Endometrium (tissue), 2 donors: ENCODE results near the gene NRARP.

Experiments used
- FAIRE-seq: peaks from 2 replicates; lab custom pipeline; 2012; peaks lifted over from hg19 to GRCh38; lab: Jason Lieb, UNC
- donor health status: control.
- donor health status: control.

NRARP gene

GRCh38 chr9:137321726-137322361 lies 19.8 kb upstream of the NRARP start:
- FAIRE-seq, result no peak

- FAIRE-seq, result no peak
These were observed 18.7 kb upstream of the NRARP start for GRCh38 chr9:137320555-137321384.

DNA sequence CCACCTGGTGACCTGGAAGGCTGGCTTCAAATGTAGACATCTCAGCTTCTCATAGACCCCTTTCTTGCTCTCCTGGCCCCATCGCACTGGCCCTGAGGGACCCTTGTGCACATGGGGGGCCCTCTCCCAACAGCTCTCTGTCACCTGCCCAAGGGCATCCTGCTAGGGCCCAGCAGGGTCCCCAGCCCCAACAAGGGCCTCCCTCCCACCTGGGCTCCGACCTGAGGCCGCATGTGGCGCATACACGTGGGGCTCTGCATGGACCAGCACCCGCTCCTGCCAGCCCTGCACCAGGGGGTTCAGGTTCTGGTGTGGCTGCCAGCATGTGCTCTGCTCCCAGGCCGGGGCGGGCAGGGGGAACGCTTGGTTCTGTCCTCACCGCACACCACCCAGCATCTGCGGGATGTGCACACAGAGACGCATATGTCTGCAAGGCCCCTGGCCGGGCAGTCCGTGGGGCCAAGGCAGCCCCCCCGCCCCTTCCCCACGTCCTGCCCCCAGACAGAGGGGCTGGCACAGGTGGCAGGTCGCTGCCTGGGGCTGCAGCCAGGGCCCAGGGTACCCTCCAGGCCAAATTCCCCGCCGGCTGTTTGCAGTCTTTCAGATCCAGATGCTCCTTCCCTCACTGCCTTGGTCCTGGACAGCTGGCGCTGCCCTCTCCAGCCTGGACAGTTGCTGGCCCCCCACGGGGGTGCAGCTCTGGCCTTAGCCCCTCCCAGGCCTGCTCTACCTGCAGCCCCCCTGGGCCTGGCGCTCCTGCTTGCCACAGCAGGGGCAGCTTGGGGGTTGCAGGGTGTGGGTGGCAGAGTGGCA lies 17.9 kb upstream of the NRARP start:
- no peak for FAIRE-seq

- no peak for FAIRE-seq
These were observed 17.1 kb upstream of the NRARP start for GRCh38 chr9:137319011-137319738.

GRCh38 chr9:137318602-137319001 lies 16.5 kb upstream of the NRARP start:
- FAIRE-seq, result no peak

DNA sequence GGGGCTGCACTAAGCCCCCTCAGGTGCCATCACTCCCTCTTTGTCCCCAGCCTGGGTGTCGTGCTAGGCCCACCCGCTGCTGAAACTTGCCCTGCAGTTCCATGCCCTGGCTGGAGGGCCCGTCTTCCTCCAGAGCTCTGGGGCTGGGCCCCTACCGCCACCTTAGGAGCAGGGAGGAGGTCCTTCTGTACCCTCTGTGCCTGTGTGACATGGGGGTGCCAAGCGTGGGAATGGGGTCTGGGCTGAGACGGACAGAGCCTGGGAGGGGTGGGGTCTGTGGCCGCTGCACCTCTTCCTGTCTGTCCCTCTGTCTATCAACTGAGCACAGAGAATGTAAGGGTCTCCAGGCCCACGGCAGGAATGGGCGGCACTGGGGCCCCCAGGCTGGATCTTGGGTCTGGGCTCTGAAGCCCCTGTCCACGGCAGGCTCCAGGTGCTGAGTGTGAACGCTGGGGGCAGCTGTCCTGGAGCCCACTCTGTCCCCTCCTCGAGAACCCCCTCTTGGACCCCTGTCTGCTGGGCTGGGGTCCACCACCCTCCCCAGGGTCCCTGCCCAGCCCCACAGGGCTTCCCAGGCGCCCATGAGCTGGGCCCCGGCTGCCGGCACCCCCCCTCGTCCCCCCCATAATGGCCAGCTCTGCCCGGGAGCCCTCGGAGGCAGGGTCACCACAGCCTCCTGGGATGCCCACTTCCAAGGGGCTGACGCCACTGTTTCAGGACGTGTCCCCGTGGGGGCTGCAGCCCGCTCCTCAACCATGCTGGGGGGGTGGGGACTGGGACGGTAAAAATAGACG lies 15.8 kb upstream of the NRARP start:
- FAIRE-seq, result no peak

- FAIRE-seq, result no peak
These were observed 15.1 kb upstream of the NRARP start for GRCh38 chr9:137317021-137317717.

- FAIRE-seq, result no peak
These were observed 14.2 kb upstream of the NRARP start for GRCh38 chr9:137316012-137316981.

GRCh38 chr9:137315581-137316011 lies 13.5 kb upstream of the NRARP start:
- FAIRE-seq, result no peak

DNA sequence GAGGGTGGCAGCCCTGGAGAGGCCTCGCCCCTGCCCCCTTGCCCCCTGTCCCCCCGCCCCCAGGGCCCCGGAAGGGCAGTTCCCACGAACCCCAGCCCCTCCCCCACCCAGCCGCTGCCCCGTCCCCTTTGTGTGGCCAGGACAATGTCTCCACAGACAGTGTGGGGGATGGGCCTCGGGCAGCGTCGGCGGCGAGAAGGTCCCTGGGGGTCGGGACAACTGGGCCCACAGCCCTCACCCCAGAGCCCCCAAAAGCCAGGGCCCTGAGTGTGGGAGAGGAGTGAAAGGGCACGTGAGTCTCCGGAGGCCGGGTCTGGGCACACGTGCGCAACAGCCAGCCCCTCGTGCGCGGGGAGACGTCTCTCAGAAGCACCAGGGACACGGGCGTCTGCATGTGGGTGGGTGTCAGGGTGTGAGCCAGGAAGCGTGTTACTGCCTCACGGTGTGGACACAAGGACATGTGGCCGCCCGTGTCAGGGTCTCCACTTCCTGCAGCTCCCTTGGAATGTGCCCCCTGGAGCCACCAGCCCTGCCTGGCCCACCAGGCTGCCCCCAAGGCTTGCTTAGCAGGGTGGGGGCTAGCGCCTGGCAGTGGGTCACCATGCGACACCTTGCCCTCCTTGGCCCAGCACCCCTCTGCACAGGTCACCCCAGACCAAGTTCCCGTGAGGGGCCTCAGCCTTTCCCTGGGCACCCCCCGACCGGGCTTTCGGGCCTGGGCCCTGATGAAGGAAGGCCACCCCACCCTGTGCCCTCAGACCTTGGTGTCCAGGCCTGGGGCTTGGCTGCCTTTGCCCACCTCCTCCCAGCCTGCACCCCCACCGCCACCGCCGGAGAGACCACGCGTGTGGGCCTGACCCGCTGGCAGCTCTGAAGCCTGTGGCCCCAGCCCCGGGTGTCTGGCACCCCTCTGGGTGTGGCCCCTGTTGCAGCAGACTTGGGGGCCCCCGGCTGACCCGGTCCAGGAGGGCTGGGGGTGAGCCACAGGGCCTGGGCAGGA lies 12.8 kb upstream of the NRARP start:
- no peak for FAIRE-seq

DNA sequence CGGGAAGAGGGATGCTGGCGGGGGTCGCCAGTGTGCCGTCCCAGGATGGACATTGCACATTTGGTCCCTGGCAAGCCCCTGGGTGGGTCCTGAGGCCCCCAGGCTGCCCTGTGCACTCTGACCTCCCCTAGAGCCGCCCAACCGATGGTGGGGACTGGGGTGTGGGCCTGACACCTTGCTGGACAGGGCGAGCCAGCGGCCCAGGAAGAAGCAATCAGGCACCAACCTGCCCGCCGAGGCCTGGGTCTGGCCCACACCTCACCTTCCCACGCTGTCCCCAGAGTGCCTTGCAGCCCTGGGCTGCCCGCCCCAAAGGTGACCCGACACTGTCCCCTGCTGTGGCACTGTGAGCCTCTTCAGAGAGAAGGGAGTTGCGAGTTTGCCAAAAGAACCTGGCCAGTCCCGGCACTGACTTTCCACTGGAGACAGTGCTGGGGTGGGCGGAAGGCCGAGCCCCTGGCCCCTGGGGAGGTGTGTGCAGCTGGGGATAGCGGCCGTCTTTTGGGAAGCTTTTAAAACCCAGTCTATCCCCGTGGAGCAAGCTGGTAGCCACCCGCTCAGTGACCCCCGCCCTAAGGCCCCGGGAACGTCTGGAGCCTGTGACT lies 12.0 kb upstream of the NRARP start:
- FAIRE-seq, result no peak

DNA sequence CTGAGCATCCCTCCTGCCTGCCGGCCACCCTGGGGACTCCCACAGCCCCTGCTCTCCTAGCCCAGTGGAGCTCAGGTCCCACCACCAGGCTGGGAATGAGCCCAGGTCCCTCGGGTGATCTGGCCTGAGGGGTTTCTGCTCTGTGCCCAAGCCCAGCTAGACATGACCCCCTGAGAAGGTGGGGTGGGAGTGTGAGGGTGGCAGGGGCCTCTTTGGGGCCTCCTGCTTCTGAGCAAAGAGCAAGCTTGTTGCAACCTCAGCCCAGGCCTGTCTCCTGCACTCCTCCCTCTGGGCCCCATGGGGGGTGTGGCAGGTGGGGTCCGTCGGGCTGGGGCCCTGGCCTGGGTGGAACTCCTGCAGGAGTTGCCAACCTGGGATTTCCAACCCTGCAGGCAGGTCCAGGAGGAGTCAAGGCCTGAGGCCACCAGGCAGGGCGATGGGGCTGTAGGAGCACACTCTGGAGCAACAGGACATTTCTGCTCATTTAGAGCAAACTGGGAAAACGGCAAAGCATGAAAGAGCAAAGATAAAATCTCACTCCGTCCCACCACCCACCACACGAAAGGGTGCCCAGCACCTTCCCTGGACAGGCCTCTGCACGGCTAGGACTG lies 11.4 kb upstream of the NRARP start:
- FAIRE-seq, result no peak

DNA sequence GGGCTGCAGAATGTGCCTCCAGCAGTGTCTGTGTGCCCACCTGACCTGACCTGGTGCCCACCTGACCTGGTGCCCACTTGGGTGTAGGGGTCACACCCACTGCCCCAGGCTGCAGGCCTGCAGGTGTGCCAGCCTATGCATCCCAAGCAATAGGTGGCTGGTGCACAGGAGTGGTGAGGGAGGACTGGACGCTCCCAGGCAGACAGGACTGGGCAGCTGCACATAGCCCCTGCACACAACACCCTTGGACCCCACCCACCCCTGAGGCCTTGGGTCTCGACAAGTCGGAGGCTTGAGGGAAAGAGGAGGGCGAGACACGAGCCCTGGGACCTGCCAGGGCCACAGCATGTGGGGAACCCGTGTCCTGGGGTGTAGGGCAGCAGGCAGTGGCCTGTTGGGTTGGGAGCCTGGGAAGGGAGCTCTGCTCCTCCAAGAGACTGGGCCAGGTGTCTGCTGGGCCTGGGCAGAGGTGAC lies 10.8 kb upstream of the NRARP start:
- FAIRE-seq, result no peak

DNA sequence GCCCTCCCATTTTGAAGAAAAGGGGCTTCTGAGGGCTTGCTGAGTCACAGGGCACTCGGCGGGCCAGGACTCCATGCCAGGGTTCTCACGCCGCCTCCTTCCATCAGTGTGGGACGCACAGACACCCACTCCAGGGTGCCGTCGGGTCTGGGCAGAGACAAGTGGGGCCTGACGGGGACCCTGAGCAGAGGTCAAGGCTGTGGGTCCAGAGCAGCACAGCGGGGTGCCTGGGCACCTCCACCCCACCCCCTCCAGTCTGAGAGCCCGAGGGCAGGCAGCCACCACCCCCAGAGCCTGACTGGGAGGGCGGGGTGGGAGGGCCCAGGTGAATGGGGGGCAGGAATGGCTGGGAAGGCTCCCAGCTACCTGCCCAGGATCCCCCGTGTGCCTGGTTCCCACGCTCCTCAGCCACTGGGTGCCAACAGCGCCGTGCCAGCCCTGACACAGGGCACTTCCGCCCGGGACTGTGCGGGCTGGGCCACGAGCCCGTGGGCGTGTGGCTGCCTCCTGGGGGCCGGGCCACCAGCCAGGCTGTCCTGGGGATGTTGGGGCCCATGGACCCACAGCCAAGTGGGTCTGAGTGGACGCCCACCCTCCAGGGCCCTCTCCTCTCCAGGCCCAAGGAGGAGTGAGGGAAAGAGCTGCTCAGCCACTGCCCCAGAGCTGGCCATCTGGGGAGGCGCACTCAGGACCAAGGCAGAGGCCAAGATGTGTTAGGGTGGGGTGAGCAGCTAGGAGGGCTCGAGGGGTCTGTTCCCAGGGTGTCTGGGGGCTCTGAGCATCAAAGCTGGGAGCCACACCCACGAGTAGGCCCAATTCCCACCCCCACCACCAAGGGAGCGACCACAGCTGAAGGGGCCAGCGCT lies 10.1 kb upstream of the NRARP start:
- no peak for FAIRE-seq

DNA sequence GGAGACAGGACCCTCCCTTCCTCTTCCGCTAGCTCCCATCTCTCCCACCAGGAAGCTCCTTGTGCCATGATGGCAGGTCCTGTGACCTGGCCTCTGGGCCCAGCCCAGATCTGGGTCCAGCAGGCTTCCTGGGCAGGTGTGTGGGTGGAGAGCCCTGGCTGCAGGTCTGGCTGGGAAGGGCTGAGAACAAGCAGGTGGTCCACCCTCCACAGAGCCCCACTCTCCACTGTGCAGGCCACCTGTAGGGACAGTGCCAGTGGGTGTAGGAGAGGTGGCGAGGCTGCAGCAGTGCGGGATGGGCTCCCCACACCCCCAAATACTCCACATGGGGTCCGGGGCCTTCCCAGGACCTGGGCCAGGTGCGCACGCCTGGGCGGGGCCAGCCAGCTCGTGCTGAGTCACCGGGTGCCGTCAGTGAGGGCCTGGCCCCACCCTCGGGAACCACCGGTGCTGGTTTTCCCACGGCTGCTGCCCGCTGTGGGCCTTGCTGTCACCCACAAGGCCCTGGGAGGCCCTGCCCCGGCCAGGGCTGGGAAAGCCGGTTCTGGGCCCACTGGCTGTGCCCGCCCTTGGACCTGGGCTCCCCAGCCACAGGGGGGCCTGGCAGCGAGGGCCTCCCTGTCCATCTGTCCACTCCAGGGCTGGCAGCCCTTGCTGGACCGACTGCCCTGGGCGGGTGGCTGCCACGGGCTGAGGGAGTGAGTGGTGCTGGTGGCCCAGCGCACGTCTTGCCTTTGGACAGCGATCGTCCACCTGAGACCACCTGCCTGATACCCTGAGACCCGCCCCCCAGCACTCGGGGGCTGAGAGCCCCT lies 9.3 kb upstream of the NRARP start:
- no peak for FAIRE-seq
